NK-92 (cell line): ENCODE data around the gene GFM1.
"Not testable (repeated sequence)": the region's sequence is repeated elsewhere in the genome, so short reads cannot be mapped to it uniquely, and the experiment has no call there.

Source experiments
- DNase-seq: peaks from one replicate; lab custom pipeline; 2025; ENCODE audit not compliant: unreplicated experiment; lab: John Stamatoyannopoulos, UW

Gene GFM1

GRCh38 chr3:158672215-158673176 lies 28.2 kb downstream of the GFM1 start, which contains the start of gene LXN:
Gene LXN, minus strand, starts transcription at chr3:158672648. Its CDS starts 170 bp downstream, at chr3:158672478.
- DNase-seq, result no peak

GRCh38 chr3:158678687-158679086 lies 34.4 kb downstream of the GFM1 start:
- no peak for DNase-seq

GRCh38 chr3:158679547-158680000 lies 35.2 kb downstream of the GFM1 start:
- DNase-seq, result no peak

GRCh38 chr3:158680861-158681260 lies 36.5 kb downstream of the GFM1 start:
- no peak for DNase-seq

GRCh38 chr3:158683230-158683962 lies 39.1 kb downstream of the GFM1 start:
- no peak for DNase-seq

- DNase-seq, result no peak
Measured at GRCh38 chr3:158685159-158685558, 40.8 kb downstream of the GFM1 start.

GRCh38 chr3:158693866-158694456 lies 49.6 kb downstream of the GFM1 start:
- DNase-seq, result not testable (repeated sequence)

- DNase-seq, result no peak
Measured at GRCh38 chr3:158696618-158697017, 52.3 kb downstream of the GFM1 start.

- no peak for DNase-seq
Measured at GRCh38 chr3:158700559-158700958, 56.2 kb downstream of the GFM1 start.

GRCh38 chr3:158701420-158702065 lies 57.2 kb downstream of the GFM1 start:
- DNase-seq, result no peak

- DNase-seq, result no peak
Measured at GRCh38 chr3:158702815-158703481, 58.6 kb downstream of the GFM1 start.

GRCh38 chr3:158703566-158703965 lies 59.2 kb downstream of the GFM1 start:
- DNase-seq, result no peak

- no peak for DNase-seq
Measured at GRCh38 chr3:158709666-158710083, 65.3 kb downstream of the GFM1 start.

- no peak for DNase-seq
Measured at GRCh38 chr3:158710601-158711000, 66.3 kb downstream of the GFM1 start.

- no peak for DNase-seq
Measured at GRCh38 chr3:158711886-158712285, 67.6 kb downstream of the GFM1 start.

GRCh38 chr3:158712443-158712842 lies 68.1 kb downstream of the GFM1 start:
- no peak for DNase-seq

GRCh38 chr3:158713094-158713499 lies 68.8 kb downstream of the GFM1 start:
- DNase-seq, result no peak

- no peak for DNase-seq
Measured at GRCh38 chr3:158717576-158717975, 73.2 kb downstream of the GFM1 start.

GRCh38 chr3:158718490-158719170 lies 74.3 kb downstream of the GFM1 start:
- no peak for DNase-seq

- DNase-seq, result no peak
Measured at GRCh38 chr3:158722108-158722507, 77.8 kb downstream of the GFM1 start.
